EH (cell line): ENCODE results near the gene PLTP.

ENCODE experiments used
- DNase-seq: peaks from one replicate; pipeline ENCODE4 v3.0.0-alpha.2; 2015; ENCODE audit warnings: low read depth

The PLTP gene

GRCh38 chr20:45898285-45898684 is 13.7 kb downstream of the PLTP start:
- DNase-seq, result no peak

GRCh38 chr20:45897692-45898091 is 14.3 kb downstream of the PLTP start:
- DNase-seq, result no peak

- DNase-seq, result no peak
These were observed 14.7 kb downstream of the PLTP start for GRCh38 chr20:45897289-45897688.

- no peak for DNase-seq
These were observed 15.3 kb downstream of the PLTP start for GRCh38 chr20:45896641-45897161.

GRCh38 chr20:45894797-45895196 is 17.2 kb downstream of the PLTP start:
- DNase-seq, result no peak

- DNase-seq, result peak; percentile 11
These were observed 18.1 kb downstream of the PLTP start for GRCh38 chr20:45893831-45894230.

GRCh38 chr20:45892828-45893500 is 19.0 kb downstream of the PLTP start:
- DNase-seq, result no peak

- peak; percentile 57 for DNase-seq
These were observed 19.7 kb downstream of the PLTP start for GRCh38 chr20:45892049-45892825.

- peak; percentile 93 for DNase-seq
These were observed 20.7 kb downstream of the PLTP start, which contains the start of the genes CTSA and NEURL2 for GRCh38 chr20:45890985-45891983. TSS of gene CTSA (plus strand) at chr20:45891335. CDS start at chr20:45891569, 234 bp downstream. TSS of gene NEURL2 (minus strand) at chr20:45891208. CDS start at chr20:45890991, 217 bp downstream.

- DNase-seq, result peak; percentile 74
These were observed 21.6 kb downstream of the PLTP start for GRCh38 chr20:45890077-45890984.

- DNase-seq, result no peak
These were observed 23.3 kb downstream of the PLTP start for GRCh38 chr20:45888681-45889080.

- DNase-seq, result no peak
These were observed 24.6 kb downstream of the PLTP start, which contains the start of gene SPATA25 for GRCh38 chr20:45887346-45887715. TSS of gene SPATA25 (minus strand) at chr20:45887622. CDS start at chr20:45887590, 32 bp downstream.

- no peak for DNase-seq
These were observed 25.2 kb downstream of the PLTP start for GRCh38 chr20:45886590-45887345.

- no peak for DNase-seq
These were observed 28.9 kb downstream of the PLTP start for GRCh38 chr20:45883100-45883469.

- DNase-seq, result no peak
These were observed 29.4 kb downstream of the PLTP start for GRCh38 chr20:45882469-45883099.

- DNase-seq, result peak; percentile 99
These were observed 30.8 kb downstream of the PLTP start, which contains the start of gene ZSWIM1 for GRCh38 chr20:45880988-45881788. TSS of gene ZSWIM1 (plus strand) at chr20:45881227. CDS start at chr20:45882593, 1,366 bp downstream.

GRCh38 chr20:45878076-45878761 is 33.7 kb downstream of the PLTP start:
- DNase-seq, result peak; percentile 28

GRCh38 chr20:45874576-45874975 is 37.4 kb downstream of the PLTP start:
- DNase-seq, result no peak
